Kidney (tissue), 14 donors: ENCODE data around the gene EML5. TPM values are rescaled to one million over a fixed set of nuclear protein-coding genes. Genes with fewer than 3 reads are reported as not detected.
"Not testable (repeated sequence)": the region's sequence is repeated elsewhere in the genome, so short reads cannot be mapped to it uniquely, and the experiment has no call there.

Experiments used
- DNase-seq, 5 donors: peaks; one replicate each; pipeline ENCODE4 v3.0.0-alpha.2; 2013 to 2020
- FAIRE-seq: peaks from 2 replicates; lab custom pipeline; 2012; peaks lifted over from hg19 to GRCh38; lab: Jason Lieb, UNC
- H3K27ac ChIP-seq, 2 donors: one replicate each; pipeline ENCODE4 v1.7.0; 2013; ENCODE audit warnings: low read depth in 2 of 2, low read length in 2 of 2, inconsistent platforms in 1 of 2
- H3K27me3 ChIP-seq: one replicate; pipeline ENCODE4 v1.7.1; 2013; ENCODE audit warnings: low read length, inconsistent platforms; ENCODE audit not compliant: control insufficient read depth, insufficient read depth
- H3K36me3 ChIP-seq, 3 donors: one replicate each; pipeline versions ENCODE4 v1.7.0 to v1.7.1; 2013; ENCODE audit warnings: low read length in 3 of 3, control low read depth in 1 of 3, inconsistent platforms in 1 of 3; ENCODE audit not compliant: insufficient read depth in 3 of 3, control insufficient read depth in 2 of 3
- H3K4me1 ChIP-seq, 3 donors: one replicate each; pipeline versions ENCODE4 v1.7.0 to v1.7.1; 2013; ENCODE audit warnings: low read length in 3 of 3, inconsistent platforms in 1 of 3, low read depth in 1 of 3; ENCODE audit not compliant: control insufficient read depth in 2 of 3, insufficient read depth in 2 of 3
- H3K4me3 ChIP-seq, 3 donors: one replicate each; pipeline versions ENCODE4 v1.7.0 to v1.8.1; 2013; ENCODE audit warnings: low read length in 3 of 3, control low read depth in 1 of 3, inconsistent platforms in 1 of 3
- H3K9ac ChIP-seq, 3 donors: one replicate each; pipeline versions ENCODE4 v1.7.0 to v1.7.1; 2013; ENCODE audit warnings: low read length in 3 of 3, control low read depth in 1 of 3, inconsistent platforms in 1 of 3
- H3K9me3 ChIP-seq, 3 donors: one replicate each; pipeline versions ENCODE4 v1.7.0 to v1.7.1; 2013; ENCODE audit warnings: low read length in 3 of 3, control low read depth in 1 of 3, inconsistent platforms in 1 of 3; ENCODE audit not compliant: control insufficient read depth in 2 of 3, insufficient read depth in 1 of 3
- intact Hi-C: fragments of 100-400 bp; cut with DNase I; formaldehyde crosslinking; loops from one replicate; pipeline ENCODE4 v1.11.1; 2022
- polyA plus RNA-seq: library from polyadenylated mRNA; stranded (reverse); fragments of 350-450 nt; fragmentation: Illumina TruSeq; extraction: RNeasy Lipid Tissue Mini Kit (QIAGEN cat#74804); gene quantifications from one replicate; pipeline ENCODE4 v1.2.3, GENCODE V29; 2014; ENCODE audit warnings: low read depth, low replicate concordance; ENCODE audit not compliant: insufficient read depth
- total RNA-seq: library from RNA; stranded (reverse); fragmentation: NEBNext Ultra II Directional; extraction: Animal tissue kit (Norgen Biotek cat#: 25700); gene quantifications from one replicate; pipeline ENCODE4 v1.2.1, GENCODE V29; 2021
- TF ChIP-seq, protein P1 (sequence below): IDR thresholded peaks from 3 replicates; pipeline ENCODE4 v1.5.1; 2012; ENCODE audit warnings: mild to moderate bottlenecking, moderate library complexity, borderline replicate concordance; ENCODE audit not compliant: insufficient read depth; ENCODE audit errors: extremely low read depth
- donor health status: control.
- donor health status: control.
- donor health status: control.
- donor health status: control.
- donor health status: control.
- donor health status: DM: yes; HTN: yes; CAD: no.
- donor health status: Normal renal cell carcinoma (clear cell type).

Gene EML5
- total and polyA plus RNA-seq, 2 donors from 2014 or later, result 0.26 to 2.8 TPM

DNA sequence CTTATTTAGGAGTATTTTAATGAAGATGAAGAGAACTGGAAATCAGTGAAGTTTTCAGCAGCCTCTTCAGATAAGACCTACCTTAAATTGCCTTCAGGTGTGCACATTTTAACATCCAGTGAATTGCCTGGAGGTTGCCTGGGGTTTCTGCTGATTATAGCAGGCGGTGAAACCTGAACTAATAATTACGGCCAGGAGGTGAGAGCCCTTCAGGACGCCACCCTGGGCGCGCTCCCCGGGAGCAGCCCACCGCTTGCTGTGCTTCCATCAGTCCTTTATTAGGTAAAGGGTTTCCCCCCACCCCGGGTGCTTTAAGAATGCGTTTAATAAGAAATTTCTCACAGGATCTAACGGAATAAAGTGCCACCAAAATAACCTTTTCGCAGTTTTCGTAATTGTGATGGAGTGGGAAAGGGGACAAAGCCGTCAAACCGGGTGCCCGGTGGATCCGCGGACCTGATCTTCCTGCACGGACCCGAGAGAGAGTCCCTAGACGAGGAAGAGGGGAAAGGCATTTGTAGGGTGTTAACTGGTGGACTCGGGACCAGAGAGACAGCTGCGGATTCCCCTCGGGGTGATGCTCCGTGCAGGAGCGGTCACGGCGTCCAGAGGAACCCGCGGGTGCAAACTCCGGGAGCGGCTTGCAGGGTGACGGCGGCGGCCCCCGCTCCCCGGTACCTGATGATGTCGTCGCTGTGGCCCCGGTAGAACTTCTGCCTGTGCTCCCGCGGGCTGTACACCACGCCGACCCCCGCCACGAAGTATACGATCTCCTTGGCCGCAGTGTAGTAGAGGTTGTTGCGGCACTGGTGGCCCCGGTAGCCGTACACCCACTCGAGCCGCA lies 902 bp downstream of the EML5 start:
- peak overlapping the region in 1 of 3 donors; percentile 53 for H3K9ac ChIP-seq

GRCh38 chr14:88791252-88791621 lies 1.5 kb downstream of the EML5 start:
- no peak for FAIRE-seq
- H3K36me3 ChIP-seq, result no peaks in the 10 kb centered on the region
- TF ChIP-seq, protein P1, sequence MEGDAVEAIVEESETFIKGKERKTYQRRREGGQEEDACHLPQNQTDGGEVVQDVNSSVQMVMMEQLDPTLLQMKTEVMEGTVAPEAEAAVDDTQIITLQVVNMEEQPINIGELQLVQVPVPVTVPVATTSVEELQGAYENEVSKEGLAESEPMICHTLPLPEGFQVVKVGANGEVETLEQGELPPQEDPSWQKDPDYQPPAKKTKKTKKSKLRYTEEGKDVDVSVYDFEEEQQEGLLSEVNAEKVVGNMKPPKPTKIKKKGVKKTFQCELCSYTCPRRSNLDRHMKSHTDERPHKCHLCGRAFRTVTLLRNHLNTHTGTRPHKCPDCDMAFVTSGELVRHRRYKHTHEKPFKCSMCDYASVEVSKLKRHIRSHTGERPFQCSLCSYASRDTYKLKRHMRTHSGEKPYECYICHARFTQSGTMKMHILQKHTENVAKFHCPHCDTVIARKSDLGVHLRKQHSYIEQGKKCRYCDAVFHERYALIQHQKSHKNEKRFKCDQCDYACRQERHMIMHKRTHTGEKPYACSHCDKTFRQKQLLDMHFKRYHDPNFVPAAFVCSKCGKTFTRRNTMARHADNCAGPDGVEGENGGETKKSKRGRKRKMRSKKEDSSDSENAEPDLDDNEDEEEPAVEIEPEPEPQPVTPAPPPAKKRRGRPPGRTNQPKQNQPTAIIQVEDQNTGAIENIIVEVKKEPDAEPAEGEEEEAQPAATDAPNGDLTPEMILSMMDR, result no peak
- no peak overlapping the region for H3K4me3 ChIP-seq
- no peaks in the 10 kb centered on the region for H3K9me3 ChIP-seq
- DNase-seq, result no peak
- peaks cover 0 to 3% (median 0%) of the 10 kb centered on the region in 3 donors for H3K4me1 ChIP-seq
- peaks cover 10% of the 10 kb centered on the region for H3K27me3 ChIP-seq
- no peak overlapping the region for H3K9ac ChIP-seq
- intact Hi-C loops, result no loop called here
- no peak overlapping the region for H3K27ac ChIP-seq

More for the DNA sequence above, 902 bp downstream of the EML5 start:
- Histone ChIP-seq H3K4me3 (peak overlapping the region; percentile 17 to 67 (median 51)), H3K27ac (no peak overlapping the region), H3K27me3 (peaks cover 10% of the 10 kb centered on the region), H3K4me1 (peaks cover 0 to 3% (median 0%) of the 10 kb centered on the region in 3 donors), H3K9me3 (no peaks in the 10 kb centered on the region), H3K36me3 (no peaks in the 10 kb centered on the region)
- DNase-seq (peak; percentile 10 to 74 (median 39)), FAIRE-seq (no peak)
- TF ChIP-seq, protein P1, result no peak
- intact Hi-C loops, result no loop called here

- H3K27me3 ChIP-seq, result peaks cover 10% of the 10 kb centered on the region
- DNase-seq (no peak), FAIRE-seq (no peak)
- intact Hi-C loops, result no loop called here
- peaks cover 0 to 3% (median 0%) of the 10 kb centered on the region in 3 donors for H3K4me1 ChIP-seq
- H3K27ac ChIP-seq, result no peak overlapping the region
- no peaks in the 10 kb centered on the region for H3K36me3 ChIP-seq
- H3K9ac ChIP-seq, result no peak overlapping the region
- no peaks in the 10 kb centered on the region for H3K9me3 ChIP-seq
- TF ChIP-seq, protein P1, result no peak
- no peak overlapping the region for H3K4me3 ChIP-seq
These were observed 2.1 kb downstream of the EML5 start for GRCh38 chr14:88790501-88791251.

DNA sequence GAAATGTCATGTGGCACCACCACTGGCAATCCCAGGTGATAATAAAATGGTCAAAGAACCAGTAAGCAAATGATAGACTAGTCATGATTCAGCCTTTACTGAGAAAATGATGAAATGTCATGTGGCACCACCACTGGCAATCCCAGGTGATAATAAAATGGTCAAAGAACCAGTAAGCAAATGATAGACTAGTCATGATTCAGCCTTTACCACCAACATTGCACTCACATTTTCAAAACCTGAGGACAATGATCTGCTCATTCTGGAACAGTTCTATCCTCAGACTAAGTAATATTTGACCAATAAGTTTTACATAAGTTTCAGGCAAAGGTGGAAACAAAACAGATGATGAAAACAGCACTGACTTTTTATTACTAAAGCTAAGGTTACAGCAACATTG lies 3.2 kb downstream of the EML5 start:
- DNase-seq, H3K9me3 ChIP-seq, H3K4me3 ChIP-seq, H3K9ac ChIP-seq, H3K27ac ChIP-seq, H3K27me3 ChIP-seq, FAIRE-seq, intact Hi-C loops, H3K36me3 ChIP-seq, H3K4me1 ChIP-seq: not testable (repeated sequence)
